HG02840 (cell line): Measurements from ENCODE around the gene PTPRD.
"Not testable (repeated sequence)": the region's sequence is repeated elsewhere in the genome, so short reads cannot be mapped to it uniquely, and the experiment has no call there.

Experiments used
- ATAC-seq: cut with Tn5 transposase; IDR thresholded peaks from one replicate; pipeline ENCODE4 v1.9.1; 2021; ENCODE audit warnings: mild to moderate bottlenecking, moderate library complexity, moderate number of reproducible peaks; ENCODE audit not compliant: unreplicated experiment, low FRiP score

PTPRD gene

GRCh38 chr9:8725635-8726034 lies 1887.2 kb downstream of the PTPRD start:
- ATAC-seq: no peak

- no peak for ATAC-seq
These were observed 1888.4 kb downstream of the PTPRD start for GRCh38 chr9:8724284-8725018.

GRCh38 chr9:8723195-8723594 lies 1889.6 kb downstream of the PTPRD start:
- ATAC-seq: no peak

DNA sequence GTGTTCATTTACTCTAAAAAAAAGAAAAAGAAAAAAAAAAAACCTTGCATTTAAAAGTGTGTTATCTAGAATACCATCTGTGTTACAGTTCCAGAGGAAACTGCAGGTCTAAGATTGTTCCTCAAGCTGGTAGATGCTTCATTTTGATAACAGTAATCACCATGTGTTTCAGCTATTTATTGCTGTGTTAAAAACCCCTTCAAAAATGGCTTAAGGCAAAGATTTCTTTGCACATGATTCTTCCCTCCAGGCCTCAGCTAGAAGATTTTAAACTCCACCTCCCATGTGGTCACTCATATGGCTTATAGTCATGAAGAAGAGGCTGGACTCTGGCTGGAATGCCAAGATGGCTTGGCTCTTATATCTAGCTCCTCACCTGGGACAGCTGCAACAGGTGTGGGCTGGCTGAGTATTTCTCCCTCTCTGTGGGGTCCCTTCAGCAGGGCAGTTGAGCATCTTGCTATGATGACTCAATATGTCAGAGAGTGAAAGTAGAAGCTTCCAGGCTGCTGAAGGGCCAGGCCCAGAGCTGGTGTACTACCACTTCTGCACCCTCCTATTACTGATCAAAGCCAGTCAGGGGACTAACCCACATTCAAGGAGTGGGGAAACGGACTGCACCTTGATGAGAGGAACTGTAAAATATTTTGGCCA lies 1892.8 kb downstream of the PTPRD start:
- ATAC-seq: no peak

DNA sequence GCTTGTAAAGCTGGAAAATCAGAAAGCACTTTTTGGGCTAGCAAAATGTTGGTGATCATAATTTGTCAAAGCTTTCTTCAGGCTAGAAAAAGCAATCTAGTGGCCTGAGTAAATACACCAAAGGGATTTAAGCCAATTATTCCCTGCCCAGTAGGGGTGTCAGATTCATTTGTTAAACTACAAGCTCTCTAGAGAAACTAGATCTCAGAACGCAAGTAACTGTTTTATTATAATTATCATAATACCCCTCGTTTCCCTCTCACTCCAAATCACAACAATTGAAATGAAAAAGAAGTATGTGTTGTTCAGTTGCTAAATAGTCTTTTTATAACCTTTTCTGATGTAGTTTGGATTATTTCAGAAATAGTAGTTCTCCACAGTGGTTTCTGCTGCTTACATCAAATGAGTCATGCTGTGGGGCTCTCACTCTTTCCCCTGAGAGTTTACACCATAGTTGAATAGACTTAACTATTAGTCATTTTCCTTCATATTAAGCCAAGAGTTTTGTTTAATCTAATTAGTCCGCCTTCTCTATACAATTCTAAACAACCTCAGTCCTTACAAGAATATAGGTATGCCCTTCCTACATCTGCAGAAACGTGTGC lies 1894.6 kb downstream of the PTPRD start:
- no peak for ATAC-seq

GRCh38 chr9:8717146-8717545 lies 1895.7 kb downstream of the PTPRD start:
- no peak for ATAC-seq

GRCh38 chr9:8715788-8716187 lies 1897.0 kb downstream of the PTPRD start:
- no peak for ATAC-seq

DNA sequence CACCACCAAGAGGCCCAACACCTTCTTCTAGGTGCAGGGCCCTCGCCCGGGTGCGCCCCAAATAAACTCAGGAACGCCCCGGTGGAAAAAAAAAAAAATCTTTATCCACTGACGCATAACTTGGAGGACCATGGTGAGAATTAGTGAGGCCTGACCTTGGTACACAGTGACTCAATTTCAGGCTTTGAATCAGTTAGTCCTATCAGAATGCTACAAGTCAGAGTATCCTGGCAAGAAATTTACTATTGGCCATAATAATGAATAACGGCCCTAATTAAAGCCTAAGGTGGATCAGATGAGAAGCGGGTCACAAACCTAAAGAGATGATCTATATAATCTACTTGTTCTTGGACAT lies 1899.0 kb downstream of the PTPRD start:
- no peak for ATAC-seq

DNA sequence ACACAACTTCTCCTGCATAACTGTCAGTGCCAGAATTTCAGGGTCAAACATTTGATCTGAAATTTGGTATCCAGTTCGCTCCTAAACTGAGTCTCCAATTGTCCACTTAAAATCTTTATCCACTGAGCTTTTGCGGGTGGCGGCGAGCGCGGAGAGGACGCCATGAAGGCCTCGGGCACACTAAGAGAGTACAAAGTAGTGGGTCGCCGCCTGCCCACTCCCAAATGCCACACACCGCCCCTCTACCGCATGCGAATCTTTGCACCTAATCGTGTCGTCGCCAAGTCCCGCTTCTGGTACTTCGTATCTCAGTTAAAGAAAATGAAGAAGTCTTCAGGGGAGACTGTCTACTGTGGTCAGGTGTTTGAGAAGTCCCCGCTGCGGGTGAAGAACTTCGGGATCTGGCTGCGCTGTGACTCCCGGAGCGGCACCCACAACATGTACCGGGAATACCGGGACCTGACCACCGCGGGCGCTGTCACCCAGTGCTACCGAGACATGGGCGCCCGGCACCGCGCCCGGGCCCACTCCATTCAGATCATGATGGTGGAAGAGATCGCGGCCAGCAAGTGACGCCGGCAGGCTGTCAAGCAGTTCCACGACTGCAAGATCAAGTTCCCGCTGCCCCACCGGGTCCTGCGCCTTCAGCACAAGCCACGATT lies 1899.5 kb downstream of the PTPRD start:
- no peak for ATAC-seq

DNA sequence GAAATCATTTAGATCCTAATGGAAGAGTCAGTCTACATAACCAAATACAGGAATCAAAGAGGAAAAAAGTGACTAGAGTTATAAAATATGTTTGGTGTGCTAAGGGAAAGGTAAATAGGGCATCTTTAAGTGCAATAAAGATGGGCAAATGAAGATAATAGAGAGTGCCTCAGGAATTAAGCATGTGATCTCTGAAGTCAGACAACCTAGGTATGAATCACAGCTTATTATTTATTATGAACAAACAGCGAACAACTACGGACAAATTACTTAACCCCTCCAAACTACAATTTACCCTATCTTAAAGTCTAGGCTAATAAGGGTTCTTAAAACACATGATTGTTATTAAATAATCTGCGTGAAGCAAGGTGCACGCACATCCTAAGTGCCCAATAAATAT lies 1903.1 kb downstream of the PTPRD start:
- no peak for ATAC-seq

DNA sequence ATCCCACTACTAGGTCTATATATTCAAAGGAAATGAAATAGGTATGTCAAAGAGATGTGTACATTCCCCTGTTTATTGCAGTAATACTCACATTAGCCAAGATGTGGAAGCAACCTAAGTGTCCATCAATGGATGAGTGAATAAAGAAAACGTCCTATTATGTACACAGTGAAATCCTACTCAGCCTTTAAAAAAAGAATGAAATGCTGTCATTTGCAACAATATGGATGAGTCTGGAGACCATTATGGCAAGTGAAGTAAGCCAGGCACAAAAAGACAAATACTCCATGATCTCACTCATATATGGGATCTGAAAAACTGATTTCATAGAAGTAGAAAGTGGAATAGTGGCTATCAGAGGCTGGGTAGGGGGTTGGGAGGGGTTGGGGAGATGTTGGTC lies 1904.1 kb downstream of the PTPRD start:
- ATAC-seq: no peak

- ATAC-seq: no peak
These were observed 1905.8 kb downstream of the PTPRD start for GRCh38 chr9:8706998-8707397.

- no peak for ATAC-seq
These were observed 1906.3 kb downstream of the PTPRD start for GRCh38 chr9:8706531-8706930.

- no peak for ATAC-seq
These were observed 1906.9 kb downstream of the PTPRD start for GRCh38 chr9:8705861-8706260.

DNA sequence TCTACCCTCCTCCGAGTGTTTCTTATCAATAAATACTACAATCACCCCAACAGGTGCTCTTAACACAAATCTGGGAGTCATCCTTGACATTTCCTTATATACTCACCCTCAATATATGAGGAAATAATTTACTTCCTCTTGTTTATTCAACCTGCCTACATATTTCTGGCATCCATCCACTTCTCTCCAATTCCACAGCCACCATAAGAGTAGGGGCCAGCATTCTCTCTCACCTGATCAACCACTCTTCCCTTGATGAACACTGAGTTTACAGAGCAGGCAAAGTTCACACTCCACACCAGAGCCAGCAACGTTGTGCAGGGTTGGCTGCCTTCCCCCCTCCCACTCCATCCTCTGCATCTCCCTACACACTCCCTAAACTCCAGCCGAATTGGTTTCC lies 1908.9 kb downstream of the PTPRD start:
- no peak for ATAC-seq

GRCh38 chr9:8701904-8702303 lies 1910.9 kb downstream of the PTPRD start:
- ATAC-seq: no peak

GRCh38 chr9:8697565-8697964 lies 1915.2 kb downstream of the PTPRD start:
- not testable (repeated sequence) for ATAC-seq

- no peak for ATAC-seq
These were observed 1916.3 kb downstream of the PTPRD start for GRCh38 chr9:8696516-8696915.

- ATAC-seq: no peak
These were observed 1917.7 kb downstream of the PTPRD start for GRCh38 chr9:8694983-8695588.

- no peak for ATAC-seq
These were observed 1919.3 kb downstream of the PTPRD start for GRCh38 chr9:8693464-8693863.

GRCh38 chr9:8686516-8686915 lies 1926.3 kb downstream of the PTPRD start:
- ATAC-seq: no peak
